ENCODE data around the gene PARN. TPM values are rescaled to one million over a fixed set of nuclear protein-coding genes. Genes with fewer than 3 reads are reported as not detected.
"Not testable (repeated sequence)": the region's sequence is repeated elsewhere in the genome, so short reads cannot be mapped to it uniquely, and the experiment has no call there.

The PARN gene
- polyA plus RNA-seq, 3 donors, result 29.8 to 40.0 (median 33.9) TPM

DNA sequence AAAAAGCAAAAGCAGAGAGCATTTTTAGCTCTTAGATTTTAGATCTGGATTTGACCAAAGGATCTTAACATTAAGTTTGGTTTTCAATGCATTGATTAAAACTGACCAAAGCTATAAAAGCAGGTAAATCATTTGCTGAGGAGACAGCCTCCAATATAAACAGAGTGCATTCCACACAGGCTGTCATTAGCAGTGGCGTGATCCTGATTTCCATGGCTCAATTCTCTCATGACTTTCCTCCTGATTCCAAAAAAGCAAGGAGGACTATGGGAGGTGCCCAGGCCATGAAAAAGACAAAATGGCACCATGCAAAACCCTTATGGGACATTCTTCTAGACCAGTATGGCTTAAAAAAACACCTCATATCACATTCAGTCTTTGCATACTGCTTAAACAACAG, 53.5 kb downstream of the PARN start:
- DNase-seq, result no peak

DNA sequence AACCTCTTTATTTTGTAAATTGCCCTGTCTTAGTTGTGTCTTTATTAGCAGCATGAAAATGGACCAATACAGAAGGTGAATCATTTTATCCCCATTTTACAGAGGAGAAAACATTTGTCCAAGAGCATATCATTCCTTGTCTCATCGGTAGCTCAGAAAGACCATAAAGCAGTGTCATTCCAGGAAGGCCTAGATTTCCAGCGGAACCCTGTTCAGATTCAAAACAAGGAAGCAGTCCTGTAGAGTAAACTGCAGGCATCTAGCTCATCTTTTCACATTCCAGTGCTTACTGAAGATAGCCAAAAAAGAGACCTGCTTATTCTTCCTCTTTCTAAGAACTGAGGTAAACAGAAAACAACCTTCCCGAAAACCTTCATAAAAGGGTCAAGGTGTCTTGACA, 54.0 kb downstream of the PARN start:
- DNase-seq, result no peak

DNA sequence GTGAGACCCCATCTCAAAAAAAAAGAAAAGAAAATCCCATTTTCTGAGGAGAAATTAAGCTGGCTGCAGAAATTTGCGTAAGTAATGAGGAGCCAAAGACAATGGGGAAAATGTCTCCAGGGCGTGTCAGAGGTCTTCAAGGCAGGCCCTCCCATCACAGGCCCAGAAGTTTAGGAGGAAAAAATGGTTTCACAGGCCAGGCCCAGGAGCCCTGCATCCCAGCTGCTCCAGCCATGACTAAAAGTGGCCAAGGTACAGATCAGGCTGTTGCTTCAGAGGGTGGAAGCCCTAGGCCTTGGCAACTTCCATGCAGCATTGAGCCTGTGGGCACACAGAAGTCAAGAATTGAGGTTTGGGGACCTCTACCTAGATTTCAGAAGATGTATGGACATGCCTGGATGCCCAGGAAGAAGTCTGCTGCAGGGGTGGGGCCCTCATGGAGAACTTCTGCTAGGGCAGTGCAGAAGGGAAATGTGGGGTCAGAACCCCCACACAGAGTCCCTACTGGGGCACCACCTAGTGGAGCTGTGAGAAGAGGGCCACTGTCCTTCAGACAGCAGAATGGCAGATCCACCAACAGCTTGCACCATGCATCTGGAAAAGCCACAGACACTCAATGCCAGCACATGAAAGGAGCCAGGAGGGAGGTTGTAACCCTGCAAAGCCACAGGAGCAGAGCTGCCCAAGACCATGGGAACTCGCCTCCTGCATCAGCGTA, 55.2 kb downstream of the PARN start:
- DNase-seq, result not testable (repeated sequence)

DNA sequence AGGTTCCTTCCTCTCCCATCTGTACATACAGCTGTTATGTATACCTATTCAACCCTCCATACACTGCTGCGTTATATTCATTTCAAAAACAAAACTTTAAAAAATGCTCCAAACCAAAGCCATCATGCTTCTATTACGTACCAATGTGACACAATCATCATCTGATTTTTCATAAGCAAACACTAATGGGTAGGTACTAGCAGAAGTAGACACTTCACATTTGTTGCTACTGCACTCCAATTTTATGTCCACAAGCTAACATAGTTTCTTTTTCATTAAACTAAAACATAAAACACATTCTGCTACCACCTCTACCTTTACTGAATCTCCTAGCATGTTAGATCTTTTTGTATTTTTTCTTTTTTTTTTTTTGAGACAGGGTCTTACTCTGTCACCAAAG, 57.5 kb downstream of the PARN start:
- DNase-seq, result no peak

DNA sequence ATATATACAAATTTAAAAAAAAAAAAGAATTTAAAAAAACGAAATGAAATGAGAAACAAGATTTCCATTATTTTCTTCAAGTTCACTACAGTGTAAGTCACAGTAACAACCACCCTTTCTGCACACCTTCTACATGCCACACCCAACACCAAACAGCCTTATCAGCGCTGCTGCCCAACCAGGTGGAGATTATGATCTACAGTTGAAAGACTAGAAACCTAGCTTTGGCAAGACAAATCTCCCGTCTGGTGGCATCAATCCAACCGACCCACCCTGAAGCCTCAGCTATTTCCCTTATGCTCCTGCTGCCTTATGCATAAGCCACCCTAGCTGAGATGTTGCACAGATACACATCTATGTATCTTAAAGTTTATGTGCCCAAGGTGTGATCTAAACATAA, 60.8 kb downstream of the PARN start:
- no peak for DNase-seq

DNA sequence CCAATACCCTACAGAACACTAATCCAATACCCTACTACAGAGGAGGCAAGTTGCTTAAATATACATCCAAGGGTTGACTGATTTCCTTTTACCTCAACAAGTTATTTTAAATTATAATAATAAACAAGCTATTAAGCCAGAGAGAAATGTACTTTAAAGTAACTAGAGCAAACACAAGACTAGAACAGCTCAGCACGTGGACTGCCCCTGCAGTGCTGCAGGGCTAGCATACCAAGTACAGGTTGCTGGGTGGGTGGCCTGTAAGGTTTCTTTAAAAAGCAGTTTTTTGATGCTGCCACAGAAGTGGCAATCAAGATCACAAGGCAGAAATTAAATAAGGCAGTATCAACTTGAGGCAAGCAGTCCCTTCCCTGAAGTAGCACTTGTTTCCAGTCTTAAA, 63.5 kb downstream of the PARN start:
- no peak for DNase-seq

DNA sequence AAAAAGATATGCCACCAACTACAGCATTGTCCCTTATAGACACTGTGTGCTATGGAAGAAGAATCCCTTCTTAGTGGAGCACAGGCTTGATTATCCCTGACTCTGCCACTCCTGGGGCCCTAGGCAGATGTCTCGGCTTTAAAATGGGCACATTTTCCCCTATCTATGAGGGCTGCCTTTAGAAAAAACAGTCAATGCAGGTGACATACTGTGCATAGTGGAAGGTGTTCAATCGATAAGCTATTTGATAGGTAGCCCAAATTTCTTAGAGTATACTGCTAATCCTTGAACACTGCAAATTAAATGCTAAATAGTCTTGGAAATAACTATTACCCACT, 64.4 kb downstream of the PARN start:
- no peak for DNase-seq

DNA sequence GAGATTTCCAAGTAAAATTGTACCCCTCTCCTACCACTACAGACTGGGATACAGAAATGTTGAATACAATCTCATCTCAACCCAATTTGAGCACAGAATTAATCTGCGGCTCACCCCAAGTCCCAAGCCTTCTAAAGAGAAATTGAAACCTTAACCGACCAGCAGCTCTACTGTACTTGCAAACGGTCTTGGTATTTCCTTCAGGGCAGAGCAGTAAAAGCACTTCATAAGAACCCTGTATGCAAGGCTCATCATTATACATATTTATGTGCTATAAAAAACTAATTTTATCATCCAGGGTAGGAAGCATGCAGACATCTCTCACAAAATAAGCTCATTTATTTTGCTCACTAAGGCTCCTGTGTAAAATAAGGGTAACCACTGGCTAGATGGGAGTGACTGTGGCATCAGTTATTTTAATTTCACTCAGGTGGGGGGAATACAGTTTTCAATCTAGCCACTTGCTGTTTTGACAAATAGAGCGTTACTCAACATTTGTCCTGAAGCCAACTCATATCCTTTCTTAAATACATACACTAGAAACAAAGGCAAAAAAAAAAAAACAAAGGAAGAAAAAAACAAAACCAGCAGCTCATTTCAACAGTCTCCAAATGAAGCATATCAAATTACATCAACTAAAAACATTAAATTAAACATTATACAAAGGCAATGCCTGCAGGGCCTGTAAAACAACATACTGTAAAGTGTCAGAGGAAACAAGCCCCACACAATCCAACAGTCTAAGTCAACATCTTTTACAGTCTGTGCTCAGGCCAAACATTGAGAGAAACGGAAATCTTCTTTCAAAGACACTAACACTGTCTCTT, 65.0 kb downstream of the PARN start:
- DNase-seq, result peak; percentile 27

DNA sequence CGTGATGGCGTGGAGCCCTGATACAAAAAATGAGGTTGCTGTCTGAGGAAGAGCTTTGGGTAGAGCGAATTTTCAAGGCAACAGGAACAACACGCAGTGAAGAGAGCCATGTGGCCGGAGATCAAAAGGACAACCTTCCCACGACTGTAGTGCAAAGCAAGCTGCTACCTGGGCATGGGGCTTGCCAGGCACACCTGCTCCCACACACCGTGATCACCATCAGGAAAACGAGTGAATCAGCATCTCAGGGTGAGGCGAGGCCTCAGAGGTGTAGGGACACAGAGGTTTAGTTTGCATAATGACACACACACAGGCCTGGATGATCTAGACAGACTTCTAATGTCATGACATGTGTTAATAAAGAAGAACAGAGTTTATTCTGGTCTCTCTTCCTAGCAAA, 65.7 kb downstream of the PARN start:
- no peak for DNase-seq

DNA sequence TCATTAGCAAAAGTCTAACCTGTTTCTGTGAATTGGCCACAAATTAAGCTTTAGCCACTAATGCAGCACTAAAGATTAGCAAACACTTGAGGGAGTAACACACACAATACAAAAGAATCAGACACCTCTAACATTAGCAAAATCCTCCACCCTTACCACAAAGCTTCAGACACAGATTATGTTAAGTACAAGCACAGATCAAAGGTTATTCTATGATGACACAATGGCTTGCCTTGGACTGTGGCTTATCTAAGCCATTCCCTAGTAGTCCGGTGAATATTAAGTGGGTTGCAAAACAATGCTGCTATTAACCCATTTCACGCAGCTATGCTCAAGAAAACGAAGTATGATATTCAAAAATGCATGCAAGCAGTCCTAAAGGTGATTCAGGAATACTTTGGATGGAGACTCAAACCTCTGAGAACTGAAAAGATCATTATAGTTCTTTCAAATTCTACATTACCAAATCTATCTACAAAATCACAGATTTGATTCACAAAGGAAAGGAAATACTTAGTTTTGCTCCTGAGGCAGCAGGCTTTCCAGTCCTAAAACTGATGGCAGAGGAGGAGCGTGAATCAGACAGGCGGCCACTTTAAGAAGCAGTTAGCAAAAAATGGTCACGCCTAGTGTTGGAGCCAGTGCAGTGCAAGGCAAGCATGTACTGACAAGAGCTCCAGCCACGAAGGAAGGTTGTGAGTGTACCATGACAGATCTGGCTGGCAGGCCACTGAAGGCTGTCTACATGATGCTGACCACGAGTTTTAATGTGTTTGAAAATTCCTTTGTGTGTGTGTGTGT, 67.2 kb downstream of the PARN start:
- no peak for DNase-seq

DNA sequence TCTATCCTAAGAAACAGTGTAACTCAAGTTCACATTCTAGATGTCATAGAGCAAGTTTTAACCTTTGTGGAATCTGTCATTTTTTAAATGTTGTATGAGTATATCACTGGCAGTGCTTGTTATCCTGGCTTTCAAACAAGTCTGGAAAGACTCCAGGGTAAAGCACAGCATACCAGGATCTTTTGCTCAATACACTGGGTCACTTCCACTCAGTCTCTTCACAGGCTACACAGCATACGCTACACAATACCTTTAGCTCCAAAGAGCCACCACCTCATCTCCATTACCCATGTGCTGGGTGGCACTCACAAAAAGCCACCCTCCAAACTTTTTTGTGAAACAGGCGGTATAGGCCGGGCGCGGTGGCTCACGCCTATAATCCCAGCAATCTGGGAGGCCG, 69.5 kb downstream of the PARN start:
- no peak for DNase-seq

DNA sequence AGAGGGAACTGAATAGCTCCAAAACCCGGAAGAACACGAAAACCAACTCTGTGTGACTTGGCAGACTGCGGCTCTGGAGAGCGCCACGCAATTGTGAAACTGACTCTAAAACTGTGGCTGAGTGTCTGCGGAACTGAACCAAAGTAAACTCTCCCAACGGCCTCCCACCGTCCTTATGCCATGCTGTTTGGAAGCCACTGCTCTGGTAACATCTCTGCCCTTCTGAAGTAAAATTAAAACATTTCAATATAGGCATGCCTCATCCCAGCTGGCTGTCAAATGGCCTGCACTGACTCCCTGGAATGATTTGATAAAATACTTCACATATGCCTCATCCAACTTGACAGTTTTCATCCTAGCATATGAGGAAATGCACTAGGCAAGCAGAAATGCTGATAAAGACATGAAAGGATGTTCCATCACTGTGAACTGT, 70.2 kb downstream of the PARN start:
- no peak for DNase-seq

DNA sequence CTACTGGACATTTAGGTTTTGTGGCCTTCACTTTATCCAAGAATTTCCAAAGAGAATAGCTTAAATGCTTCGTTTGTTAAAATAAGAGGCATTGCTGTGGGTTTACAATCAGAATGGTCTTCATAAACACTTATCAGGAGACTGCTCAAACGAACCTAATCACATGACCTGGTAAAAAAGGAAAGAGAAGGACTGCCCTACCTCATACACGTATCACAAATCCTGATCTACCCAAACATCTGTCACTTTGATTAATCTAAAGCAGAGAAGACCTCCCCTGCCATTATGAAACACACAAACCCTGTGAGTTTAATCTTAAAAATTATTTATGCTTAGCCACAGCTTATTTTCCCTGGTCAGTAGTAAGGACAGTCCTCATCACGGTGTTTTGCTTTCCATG, 76.6 kb downstream of the PARN start:
- no peak for DNase-seq

DNA sequence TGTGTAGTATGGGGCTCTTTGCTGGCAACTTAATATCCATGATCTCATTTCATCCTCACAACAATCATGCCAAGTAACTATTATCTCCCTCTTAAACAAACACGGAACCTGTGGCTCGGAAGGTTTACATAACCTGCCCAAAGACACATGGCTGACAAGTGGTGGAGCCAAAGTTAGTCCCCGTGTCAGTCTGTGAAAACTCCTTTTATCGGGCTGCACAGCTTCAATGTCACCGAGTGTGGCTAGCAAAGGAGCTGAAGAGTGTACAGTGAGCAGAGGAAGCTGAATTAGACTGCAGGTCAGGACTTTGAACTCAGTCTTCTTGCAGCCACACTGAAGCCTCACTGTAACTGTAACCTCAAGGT, 80.3 kb downstream of the PARN start:
- DNase-seq, result no peak

DNA sequence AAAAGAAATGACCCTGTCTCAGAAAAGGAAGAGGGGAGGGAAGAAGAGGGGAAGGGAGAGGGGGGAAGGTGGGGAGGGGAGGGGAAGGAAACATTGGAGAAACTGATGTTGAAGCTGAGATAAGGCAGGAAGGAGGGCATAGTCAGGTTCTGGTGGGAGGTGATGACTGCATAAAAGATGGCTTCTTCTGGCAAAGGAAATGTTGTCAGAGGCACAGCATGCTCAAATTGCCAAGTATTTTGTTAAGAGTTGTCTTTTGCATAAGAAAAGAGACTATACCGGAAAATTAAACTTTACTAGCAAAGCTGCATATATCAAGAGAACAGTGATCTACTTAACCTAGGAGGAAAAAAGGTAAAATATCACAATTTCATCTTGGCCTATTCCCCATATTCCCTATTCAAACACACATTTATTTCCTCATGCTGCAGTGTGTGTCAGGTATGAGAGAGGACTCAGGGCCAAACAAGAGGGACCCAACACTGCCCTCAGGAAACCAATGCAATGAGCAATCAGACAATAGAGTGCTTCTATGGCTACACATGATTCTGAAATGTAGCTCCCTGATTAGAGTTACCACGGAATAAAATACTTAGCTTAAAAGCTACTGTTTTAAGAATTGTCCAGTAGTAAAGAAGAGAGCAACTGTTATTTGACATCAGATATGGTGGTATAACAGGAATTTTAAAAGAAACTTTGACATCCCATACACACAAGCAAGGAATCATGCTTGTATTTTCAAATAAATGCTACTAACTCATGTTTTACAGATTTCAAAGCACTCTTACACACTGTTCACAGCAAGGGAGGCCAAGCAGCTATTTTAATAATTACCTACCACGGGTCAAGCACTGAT, 80.9 kb downstream of the PARN start:
- DNase-seq, result no peak

DNA sequence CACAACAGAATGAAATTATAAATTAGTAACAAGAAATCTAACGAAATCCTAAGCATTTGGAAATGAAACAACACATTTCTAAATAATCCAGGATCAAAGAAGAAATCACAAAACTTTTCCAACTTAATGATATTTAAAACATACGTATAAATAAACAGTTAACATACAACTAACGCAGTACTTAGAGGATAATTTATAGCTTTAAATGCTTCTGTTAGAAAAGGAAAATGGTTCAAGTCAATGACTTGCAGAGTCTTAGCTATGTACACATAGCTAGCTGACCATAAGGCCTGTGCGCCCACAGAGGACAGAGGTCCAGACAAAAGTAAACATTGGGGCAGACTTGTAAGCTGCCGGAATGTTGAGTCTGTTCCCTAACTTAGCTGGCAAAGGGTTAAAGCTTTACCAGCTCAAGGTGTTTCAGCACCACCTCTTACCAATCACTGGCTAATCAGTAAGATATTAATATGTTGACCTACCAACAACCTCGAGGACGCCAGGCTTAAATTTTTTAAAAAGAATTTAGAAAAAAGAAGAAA, 84.6 kb downstream of the PARN start:
- DNase-seq, result no peak

DNA sequence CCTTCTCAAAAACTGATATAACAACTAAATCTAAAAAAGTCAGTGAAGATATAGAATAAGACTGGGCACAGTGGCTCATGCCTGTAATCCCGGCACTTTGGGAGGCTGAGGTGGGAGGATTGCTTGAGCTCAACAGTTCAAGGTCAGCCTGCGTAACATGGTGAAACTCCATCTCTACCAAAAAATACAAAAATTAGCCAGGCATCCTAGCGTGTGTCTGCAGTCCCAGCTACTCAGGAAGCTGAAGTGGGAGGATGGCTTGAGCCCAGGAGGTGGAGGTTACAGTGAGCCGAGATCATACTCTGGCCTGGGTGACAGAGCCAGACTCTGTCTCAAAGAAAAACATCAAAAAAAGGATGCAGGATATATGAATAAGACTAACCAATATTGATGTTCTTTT, 85.2 kb downstream of the PARN start:
- not testable (repeated sequence) for DNase-seq

DNA sequence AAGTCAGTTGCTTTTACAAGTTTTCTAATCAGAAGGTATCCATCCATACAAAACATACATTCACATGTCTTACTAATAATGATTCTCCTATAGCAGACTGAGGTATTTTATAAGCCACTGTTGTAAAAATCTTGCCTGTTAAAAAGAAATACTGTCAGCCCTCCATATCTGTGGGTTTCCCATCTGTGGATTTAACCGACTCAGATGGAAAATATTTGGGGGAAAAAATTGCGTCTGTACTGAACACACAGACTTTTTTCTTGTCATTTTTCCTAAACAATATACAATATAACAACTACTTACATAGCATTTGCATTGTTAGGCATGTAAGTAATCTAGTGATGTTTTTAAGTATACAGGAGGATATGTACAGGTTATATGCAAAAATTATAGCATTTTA, 90.4 kb downstream of the PARN start:
- DNase-seq, result no peak

DNA sequence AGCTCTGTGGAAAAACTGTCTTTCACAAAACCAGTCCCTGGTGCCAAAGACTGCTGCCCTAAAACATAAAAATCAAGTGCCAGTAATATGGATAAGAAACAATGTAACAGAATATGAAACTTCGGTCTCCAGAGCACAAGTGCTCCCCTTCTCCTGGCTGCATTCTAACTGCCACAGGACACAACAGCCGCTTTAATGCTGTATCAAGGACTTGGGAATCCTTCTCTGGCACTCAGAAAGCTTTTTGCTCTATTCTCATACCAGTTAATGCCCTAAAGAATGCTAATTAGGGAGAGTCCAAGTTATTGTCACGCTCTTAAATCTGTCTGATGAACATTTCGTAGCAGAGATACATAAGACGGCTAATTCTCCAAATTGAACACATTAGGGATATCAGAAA, 90.9 kb downstream of the PARN start:
- DNase-seq, result no peak

DNA sequence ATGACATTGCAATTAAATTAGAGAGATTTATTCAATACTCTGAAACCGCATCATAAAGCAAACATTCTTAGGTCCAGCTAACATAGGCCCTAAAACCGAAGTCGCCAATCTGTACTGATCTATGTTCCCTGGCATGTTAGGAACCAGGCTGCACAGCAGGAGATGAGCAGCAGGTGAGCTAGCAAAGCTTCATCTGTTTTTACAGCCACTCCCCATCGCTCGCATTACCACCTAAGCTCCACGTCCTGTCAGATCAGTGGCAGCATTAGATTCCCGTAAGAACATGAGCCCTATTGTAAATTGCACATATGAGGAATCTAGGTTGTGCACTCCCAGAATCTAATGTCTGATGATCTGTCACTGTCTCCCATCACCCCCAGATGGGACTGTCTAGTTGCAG, 91.5 kb downstream of the PARN start:
- no peak for DNase-seq

DNA sequence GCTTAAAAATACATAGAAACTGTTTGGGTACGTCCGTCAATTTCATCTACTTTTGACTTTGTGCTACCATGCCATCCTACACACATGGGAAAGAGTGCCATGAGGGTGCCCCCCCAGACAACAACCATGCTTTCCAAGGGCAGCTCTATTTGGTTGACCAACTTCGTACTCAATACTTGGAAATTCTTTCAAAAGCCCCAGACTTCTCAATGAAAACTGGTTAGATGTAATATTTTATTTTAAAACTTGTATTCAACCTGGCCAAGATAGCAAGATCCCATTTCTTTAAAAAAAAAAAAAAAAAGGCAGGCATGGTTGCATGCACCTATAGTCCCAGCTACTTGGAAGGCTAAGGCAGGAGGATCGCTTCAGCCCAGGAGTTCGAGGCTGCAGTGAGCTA, 98.4 kb downstream of the PARN start:
- DNase-seq, result no peak

DNA sequence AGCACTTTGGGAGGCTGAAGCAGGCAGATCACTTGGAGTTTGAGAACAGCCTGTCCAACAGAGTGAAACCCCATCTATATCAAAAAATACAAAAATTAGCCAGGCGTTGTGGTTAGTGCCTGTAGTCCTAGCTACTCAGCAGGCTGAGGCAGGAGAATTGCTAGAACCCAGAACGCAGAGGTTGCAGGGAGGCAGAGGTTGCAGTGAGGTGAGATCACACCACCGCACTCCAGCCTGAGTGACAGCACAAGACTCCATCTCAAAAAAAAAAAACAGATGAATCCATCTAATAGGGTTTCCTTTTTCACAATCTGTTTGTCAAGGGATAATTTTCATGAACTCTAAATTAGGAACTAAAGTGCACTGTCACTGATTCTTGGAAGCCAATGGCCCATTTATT, 99.0 kb downstream of the PARN start:
- DNase-seq, result no peak
